CD4-positive, alpha-beta T cell (primary cell): ENCODE data around the gene FOXD1. TPM values are rescaled to one million over a fixed set of nuclear protein-coding genes. Genes with fewer than 3 reads are reported as not detected.

Source experiments
- ATAC-seq: fragments of 200-7000 bp; cut with Tn5 transposase; one replicate; pipeline ENCODE4 v1.10.0; 2022; ENCODE audit warnings: mild to moderate bottlenecking; ENCODE audit not compliant: poor library complexity
- CTCF ChIA-PET: fragments of 350-600 bp; sonication (Branson Sonifier 250); formaldehyde crosslinking; loops from one replicate; lab custom pipeline; 2021; ENCODE audit warnings: antibody characterized with exemption, inconsistent platforms; lab: Charles Lee
- POLR2A ChIA-PET: fragments of 350-600 bp; sonication (Branson Sonifier 250); formaldehyde crosslinking; loops from one replicate; lab custom pipeline; 2021; ENCODE audit warnings: antibody characterized with exemption, inconsistent platforms; lab: Charles Lee
- DNase-seq, 14 experiments: peaks; one replicate each; pipeline ENCODE4 v3.0.0-alpha.2; 2013 to 2020; ENCODE audit warnings: mixed read lengths in 2 of 14
- H3K27ac ChIP-seq, 2 donors: one replicate each; pipeline versions ENCODE4 v1.5.1 to v1.7.0; 2013; ENCODE audit warnings: low read length in 2 of 2, low read depth in 1 of 2, mild to moderate bottlenecking in 1 of 2
- H3K27me3 ChIP-seq, 2 experiments: 1 replicate in 1 of 2; 2 replicates in 1 of 2; pipeline versions ENCODE4 v1.6.1 to v1.7.0; 2013; ENCODE audit warnings: low read length in 2 of 2, control low read depth in 1 of 2, mild to moderate bottlenecking in 1 of 2, moderate library complexity in 1 of 2; ENCODE audit not compliant: insufficient read depth in 2 of 2, control insufficient read depth in 1 of 2
- H3K36me3 ChIP-seq: one replicate; pipeline ENCODE4 v1.6.1; 2013; ENCODE audit warnings: low read length, control low read depth; ENCODE audit not compliant: insufficient read depth
- H3K4me1 ChIP-seq: one replicate; pipeline ENCODE4 v1.6.1; 2013; ENCODE audit warnings: low read length, control low read depth; ENCODE audit not compliant: insufficient read depth
- H3K4me3 ChIP-seq: one replicate; pipeline ENCODE4 v1.5.1; 2013; ENCODE audit warnings: mild to moderate bottlenecking, low read length, moderate library complexity
- H3K9me3 ChIP-seq, 2 experiments: 1 replicate in 1 of 2; 2 replicates in 1 of 2; pipeline versions ENCODE4 v1.6.1 to v1.7.0; 2013; ENCODE audit warnings: low read length in 2 of 2, mild to moderate bottlenecking in 2 of 2, control low read depth in 1 of 2, moderate library complexity in 1 of 2; ENCODE audit not compliant: control insufficient read depth in 1 of 2, insufficient read depth in 1 of 2
- H3K27ac Mint-ChIP-seq: one replicate; pipeline ENCODE4 v1.8.0; 2020; ENCODE audit warnings: mixed read lengths
- H3K27me3 Mint-ChIP-seq: one replicate; pipeline ENCODE4 v1.8.0; 2021; ENCODE audit warnings: mixed read lengths
- H3K36me3 Mint-ChIP-seq: one replicate; pipeline ENCODE4 v1.8.0; 2021; ENCODE audit warnings: low read depth, mixed read lengths
- H3K4me1 Mint-ChIP-seq: one replicate; pipeline ENCODE4 v1.8.0; 2021; ENCODE audit warnings: low read depth, mixed read lengths
- H3K4me3 Mint-ChIP-seq: one replicate; pipeline ENCODE4 v1.8.0; 2020; ENCODE audit warnings: mild to moderate bottlenecking, mixed read lengths
- H3K9me3 Mint-ChIP-seq: one replicate; pipeline ENCODE4 v1.8.0; 2020; ENCODE audit warnings: mixed read lengths
- intact Hi-C, 2 experiments: fragments of 100-400 bp; cut with DNase I in 1 of 2; cut with micrococcal nuclease in 1 of 2; formaldehyde crosslinking; loops; one replicate each; pipeline versions ENCODE4 v1.15.1 to v1.9.0; 2023 to 2025; cut with DNase I, micrococcal nuclease
- total RNA-seq, 174 experiments: library from RNA in 2 of 174; stranded (reverse) in 2 of 174; gene quantifications; one replicate each; pipeline ENCODE4 v1.2.3 and lab custom pipeline; 2021 to 2026
- TF ChIP-seq, protein P1 (sequence below): fragments of 200-600 bp; IDR thresholded peaks from one replicate; pipeline ENCODE4 v1.8.0; 2022; ENCODE audit warnings: antibody characterized with exemption, mild to moderate bottlenecking

Gene FOXD1
- total RNA-seq, 2 experiments from 2014 or later = not detected

DNA sequence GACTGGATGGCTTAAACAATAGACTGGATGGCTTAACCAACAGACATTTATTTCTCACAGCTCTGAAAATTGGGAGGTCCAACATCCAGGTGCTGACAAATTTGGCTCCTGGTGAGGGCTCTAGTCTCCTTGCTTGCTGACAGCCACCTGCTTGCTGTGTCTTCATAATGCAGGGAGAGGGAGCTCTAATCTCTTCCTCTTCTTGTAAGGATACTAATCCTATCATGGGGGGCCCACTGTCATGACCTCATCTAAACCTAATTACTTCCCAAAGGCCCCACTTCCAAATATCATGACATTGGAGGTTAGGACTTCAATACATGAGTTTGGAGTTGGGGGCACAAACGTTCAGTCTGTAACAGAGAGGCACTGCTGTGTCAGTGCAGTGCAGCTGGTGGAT lies 26.4 kb downstream of the FOXD1 start:
- no peak for ATAC-seq

DNA sequence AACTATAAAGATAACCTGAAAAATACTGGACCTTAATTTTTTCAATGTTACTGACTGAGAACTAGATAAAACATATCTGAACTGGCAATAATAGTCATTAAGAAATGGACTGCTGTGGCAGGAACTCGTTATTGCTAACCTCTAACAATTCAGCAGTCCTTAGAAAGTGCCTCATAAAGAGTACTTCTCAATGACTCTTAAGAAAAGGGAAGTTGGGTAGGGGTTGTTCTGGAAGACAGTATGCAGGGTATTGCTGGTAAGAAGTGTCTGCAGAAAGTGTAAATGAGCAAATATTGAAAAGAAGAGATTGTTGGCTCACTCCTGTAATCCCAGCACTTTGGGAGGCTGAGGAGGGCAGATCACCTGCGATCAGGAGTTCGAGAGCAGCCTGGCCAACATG lies 27.9 kb downstream of the FOXD1 start:
- H3K4me3 Mint-ChIP-seq = no peak overlapping the region
- no peak overlapping the region for H3K4me3 ChIP-seq
- ATAC-seq (no peak), DNase-seq (no peak)
- H3K27ac Mint-ChIP-seq = no peak overlapping the region
- no peak overlapping the region for H3K27ac ChIP-seq
- intact Hi-C loops = no loop called here
- H3K4me1 Mint-ChIP-seq = peaks cover 17% of the 10 kb centered on the region
- H3K27me3 Mint-ChIP-seq = peaks cover 94% of the 10 kb centered on the region
- TF ChIP-seq, protein P1, sequence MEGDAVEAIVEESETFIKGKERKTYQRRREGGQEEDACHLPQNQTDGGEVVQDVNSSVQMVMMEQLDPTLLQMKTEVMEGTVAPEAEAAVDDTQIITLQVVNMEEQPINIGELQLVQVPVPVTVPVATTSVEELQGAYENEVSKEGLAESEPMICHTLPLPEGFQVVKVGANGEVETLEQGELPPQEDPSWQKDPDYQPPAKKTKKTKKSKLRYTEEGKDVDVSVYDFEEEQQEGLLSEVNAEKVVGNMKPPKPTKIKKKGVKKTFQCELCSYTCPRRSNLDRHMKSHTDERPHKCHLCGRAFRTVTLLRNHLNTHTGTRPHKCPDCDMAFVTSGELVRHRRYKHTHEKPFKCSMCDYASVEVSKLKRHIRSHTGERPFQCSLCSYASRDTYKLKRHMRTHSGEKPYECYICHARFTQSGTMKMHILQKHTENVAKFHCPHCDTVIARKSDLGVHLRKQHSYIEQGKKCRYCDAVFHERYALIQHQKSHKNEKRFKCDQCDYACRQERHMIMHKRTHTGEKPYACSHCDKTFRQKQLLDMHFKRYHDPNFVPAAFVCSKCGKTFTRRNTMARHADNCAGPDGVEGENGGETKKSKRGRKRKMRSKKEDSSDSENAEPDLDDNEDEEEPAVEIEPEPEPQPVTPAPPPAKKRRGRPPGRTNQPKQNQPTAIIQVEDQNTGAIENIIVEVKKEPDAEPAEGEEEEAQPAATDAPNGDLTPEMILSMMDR = no peak
- peaks cover 0 to 5% of the 10 kb centered on the region in 2 experiments for H3K9me3 ChIP-seq
- H3K27me3 ChIP-seq = peaks cover 54 to 68% of the 10 kb centered on the region in 2 experiments
- H3K36me3 Mint-ChIP-seq = no peaks in the 10 kb centered on the region
- ChIA-PET POLR2A (no interaction called here), CTCF (interaction anchor here (1.5 kb wide), 1 partner anchor 123 kb away, joined by 3 read pairs; no protein-coding TSS in a partner anchor)
- H3K36me3 ChIP-seq = no peaks in the 10 kb centered on the region
- H3K4me1 ChIP-seq = peaks cover 11% of the 10 kb centered on the region
- H3K9me3 Mint-ChIP-seq = no peaks in the 10 kb centered on the region

More for the DNA sequence above, 26.4 kb downstream of the FOXD1 start:
- ChIA-PET CTCF (interaction anchor here (0.8 to 1.5 kb wide), 2 partner anchors 32 to 124 kb away, joined by 3 read pairs; no protein-coding TSS in a partner anchor), POLR2A (interaction anchor here (0.6 kb wide), 1 partner anchor 10 kb away, joined by 3 read pairs; no protein-coding TSS in a partner anchor)
- Mint-ChIP-seq H3K27me3 (peaks cover 91% of the 10 kb centered on the region), H3K36me3 (no peaks in the 10 kb centered on the region), H3K4me3 (no peak overlapping the region), H3K27ac (no peak overlapping the region), H3K9me3 (no peaks in the 10 kb centered on the region), H3K4me1 (peaks cover 17% of the 10 kb centered on the region)
- H3K27ac ChIP-seq = no peak overlapping the region
- intact Hi-C loops = no loop called here
- peaks cover 0 to 5% of the 10 kb centered on the region in 2 experiments for H3K9me3 ChIP-seq
- no peaks in the 10 kb centered on the region for H3K36me3 ChIP-seq
- no peak for DNase-seq
- no peak overlapping the region for H3K4me3 ChIP-seq
- peaks cover 42 to 54% of the 10 kb centered on the region in 2 experiments for H3K27me3 ChIP-seq
- TF ChIP-seq, protein P1 = no peak
- H3K4me1 ChIP-seq = peaks cover 11% of the 10 kb centered on the region

DNA sequence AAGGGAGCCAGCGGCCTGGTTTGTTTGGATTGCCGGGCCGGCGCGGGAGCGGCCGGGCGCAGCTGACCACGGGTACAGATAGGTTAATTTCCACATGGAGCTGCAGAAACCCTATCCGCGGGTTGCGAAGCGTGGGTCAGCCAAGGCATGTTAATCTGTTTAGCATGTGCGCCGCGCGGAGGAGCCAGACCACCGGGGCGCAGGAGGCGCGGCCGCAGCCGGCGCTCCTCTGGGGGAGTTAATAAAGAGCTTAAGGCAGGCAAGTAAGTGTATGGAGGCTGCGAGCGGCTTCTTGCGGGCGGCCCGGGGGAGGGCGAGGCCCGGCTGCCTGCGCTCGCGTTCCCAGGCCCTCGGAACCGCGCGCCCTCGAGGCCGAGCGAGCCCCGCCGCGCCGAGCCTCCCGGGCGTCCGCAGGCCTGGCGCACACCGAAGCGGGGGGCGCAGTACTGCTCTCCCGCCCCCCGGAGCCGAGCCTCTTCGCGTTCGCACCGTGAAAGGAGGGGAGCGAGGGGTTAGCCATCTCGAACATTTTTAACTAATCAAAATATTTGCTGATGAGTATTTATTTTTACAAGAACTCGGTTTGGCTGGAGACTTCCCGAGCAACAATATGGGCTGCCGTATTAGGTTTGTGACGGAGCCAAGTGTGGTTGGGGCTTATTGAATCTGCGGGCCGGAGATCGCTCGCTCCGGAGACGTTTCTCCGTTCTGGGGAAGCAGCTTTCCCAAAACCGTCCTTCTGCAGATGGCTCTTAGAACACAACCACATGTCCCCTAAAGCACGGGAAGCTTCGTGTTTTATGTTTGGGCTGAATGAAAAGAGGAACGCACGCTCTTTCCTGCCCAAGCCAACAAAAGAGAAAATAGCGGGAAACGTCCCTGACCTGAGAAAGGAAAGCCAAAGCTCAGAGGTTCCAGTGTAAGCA lies 28.8 kb downstream of the FOXD1 start:
- Mint-ChIP-seq H3K27ac (no peak overlapping the region), H3K36me3 (no peaks in the 10 kb centered on the region), H3K4me1 (peaks cover 17% of the 10 kb centered on the region), H3K27me3 (peaks cover 97% of the 10 kb centered on the region), H3K4me3 (no peak overlapping the region), H3K9me3 (no peaks in the 10 kb centered on the region)
- H3K4me1 ChIP-seq = peaks cover 11% of the 10 kb centered on the region
- DNase-seq (no peak), ATAC-seq (no peak)
- TF ChIP-seq, protein P1 = no peak
- H3K4me3 ChIP-seq = no peak overlapping the region
- H3K27ac ChIP-seq = no peak overlapping the region
- intact Hi-C loops = no loop called here
- peaks cover 62 to 77% of the 10 kb centered on the region in 2 experiments for H3K27me3 ChIP-seq
- CTCF ChIA-PET = interaction anchor here (1.0 to 1.4 kb wide), 2 partner anchors 35 to 204 kb away, joined by 3 to 4 read pairs; no protein-coding TSS in a partner anchor
- peaks cover 0 to 5% of the 10 kb centered on the region in 2 experiments for H3K9me3 ChIP-seq
- POLR2A ChIA-PET = no interaction called here
- no peaks in the 10 kb centered on the region for H3K36me3 ChIP-seq
